HCT116 (cell line): Measurements from ENCODE around the gene RBM26.

ENCODE experiments used
- ZFX ChIP-seq: fragments of 450-650 bp; IDR thresholded peaks from 2 replicates; pipeline ENCODE4 v1.6.1; 2017
- TF ChIP-seq, protein P1 (sequence below): IDR thresholded peaks from 2 replicates; pipeline ENCODE4 v1.6.1; 2012; ENCODE audit warnings: low read depth

DNA sequence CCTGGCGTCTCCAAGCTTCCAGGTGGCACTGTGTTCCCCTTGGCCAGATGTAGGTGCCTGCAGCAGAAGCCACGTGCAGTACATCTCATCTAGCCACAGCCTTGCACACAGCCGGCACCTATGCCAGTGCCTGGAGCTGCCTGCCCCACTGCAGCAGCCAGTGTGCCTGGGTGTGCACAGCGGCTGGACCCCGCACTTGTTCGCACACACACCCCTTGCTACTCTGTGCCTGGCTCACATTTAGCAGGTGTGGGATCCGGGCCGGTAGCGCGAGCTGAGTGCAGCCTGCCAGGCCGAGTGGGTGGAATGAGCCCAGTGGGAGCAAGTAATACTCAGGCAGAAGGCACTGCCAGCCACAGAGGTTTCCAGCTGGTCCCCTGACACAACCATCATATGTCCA lies 26.9 kb upstream of the RBM26 start:
- TF ChIP-seq, protein P1, sequence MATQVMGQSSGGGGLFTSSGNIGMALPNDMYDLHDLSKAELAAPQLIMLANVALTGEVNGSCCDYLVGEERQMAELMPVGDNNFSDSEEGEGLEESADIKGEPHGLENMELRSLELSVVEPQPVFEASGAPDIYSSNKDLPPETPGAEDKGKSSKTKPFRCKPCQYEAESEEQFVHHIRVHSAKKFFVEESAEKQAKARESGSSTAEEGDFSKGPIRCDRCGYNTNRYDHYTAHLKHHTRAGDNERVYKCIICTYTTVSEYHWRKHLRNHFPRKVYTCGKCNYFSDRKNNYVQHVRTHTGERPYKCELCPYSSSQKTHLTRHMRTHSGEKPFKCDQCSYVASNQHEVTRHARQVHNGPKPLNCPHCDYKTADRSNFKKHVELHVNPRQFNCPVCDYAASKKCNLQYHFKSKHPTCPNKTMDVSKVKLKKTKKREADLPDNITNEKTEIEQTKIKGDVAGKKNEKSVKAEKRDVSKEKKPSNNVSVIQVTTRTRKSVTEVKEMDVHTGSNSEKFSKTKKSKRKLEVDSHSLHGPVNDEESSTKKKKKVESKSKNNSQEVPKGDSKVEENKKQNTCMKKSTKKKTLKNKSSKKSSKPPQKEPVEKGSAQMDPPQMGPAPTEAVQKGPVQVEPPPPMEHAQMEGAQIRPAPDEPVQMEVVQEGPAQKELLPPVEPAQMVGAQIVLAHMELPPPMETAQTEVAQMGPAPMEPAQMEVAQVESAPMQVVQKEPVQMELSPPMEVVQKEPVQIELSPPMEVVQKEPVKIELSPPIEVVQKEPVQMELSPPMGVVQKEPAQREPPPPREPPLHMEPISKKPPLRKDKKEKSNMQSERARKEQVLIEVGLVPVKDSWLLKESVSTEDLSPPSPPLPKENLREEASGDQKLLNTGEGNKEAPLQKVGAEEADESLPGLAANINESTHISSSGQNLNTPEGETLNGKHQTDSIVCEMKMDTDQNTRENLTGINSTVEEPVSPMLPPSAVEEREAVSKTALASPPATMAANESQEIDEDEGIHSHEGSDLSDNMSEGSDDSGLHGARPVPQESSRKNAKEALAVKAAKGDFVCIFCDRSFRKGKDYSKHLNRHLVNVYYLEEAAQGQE = no peak
- no peak for TF ChIP-seq ZFX
